ENCODE measurements around the gene PDE1A.

GRCh38 chr2:182381225-182381624 lies 45.6 kb downstream of the PDE1A start:
- TF ChIP-seq REST (IDR thresholded peaks at IDR 0.05; ENCODE audit: low read depth, low read length): no peak
- no peak for TF ChIP-seq SMC3 (IDR thresholded peaks at IDR 0.05; ENCODE audit: low read depth, low read length)

Data from SK-N-SH (cell line).